GM06990 (cell line): ENCODE measurements around the gene ABHD12B.

Experiments
- DNase-seq: peaks from one replicate; pipeline ENCODE4 v3.0.0-alpha.2; 2011; ENCODE audit not compliant: insufficient read length; ENCODE audit errors: extremely low read depth
- H3K27me3 ChIP-seq: replicated peaks from 2 replicates; pipeline ENCODE4 v1.6.0; 2011; ENCODE audit warnings: low read length; ENCODE audit not compliant: control insufficient read depth, insufficient read depth
- H3K36me3 ChIP-seq: 2 replicates; pipeline ENCODE4 v1.5.1; 2011; ENCODE audit warnings: low read length; ENCODE audit not compliant: control insufficient read depth, insufficient read depth
- H3K4me3 ChIP-seq: replicated peaks from 2 replicates; pipeline ENCODE4 v1.5.1; 2011; ENCODE audit warnings: low read depth, mild to moderate bottlenecking, control low read depth, low read length
- TF ChIP-seq, protein P1 (sequence below): IDR thresholded peaks from 2 replicates; pipeline ENCODE4 v1.5.1; 2011; ENCODE audit warnings: low read length, control low read depth, mild to moderate bottlenecking, inconsistent platforms; ENCODE audit not compliant: insufficient read depth, poor library complexity, severe bottlenecking

Gene ABHD12B

DNA sequence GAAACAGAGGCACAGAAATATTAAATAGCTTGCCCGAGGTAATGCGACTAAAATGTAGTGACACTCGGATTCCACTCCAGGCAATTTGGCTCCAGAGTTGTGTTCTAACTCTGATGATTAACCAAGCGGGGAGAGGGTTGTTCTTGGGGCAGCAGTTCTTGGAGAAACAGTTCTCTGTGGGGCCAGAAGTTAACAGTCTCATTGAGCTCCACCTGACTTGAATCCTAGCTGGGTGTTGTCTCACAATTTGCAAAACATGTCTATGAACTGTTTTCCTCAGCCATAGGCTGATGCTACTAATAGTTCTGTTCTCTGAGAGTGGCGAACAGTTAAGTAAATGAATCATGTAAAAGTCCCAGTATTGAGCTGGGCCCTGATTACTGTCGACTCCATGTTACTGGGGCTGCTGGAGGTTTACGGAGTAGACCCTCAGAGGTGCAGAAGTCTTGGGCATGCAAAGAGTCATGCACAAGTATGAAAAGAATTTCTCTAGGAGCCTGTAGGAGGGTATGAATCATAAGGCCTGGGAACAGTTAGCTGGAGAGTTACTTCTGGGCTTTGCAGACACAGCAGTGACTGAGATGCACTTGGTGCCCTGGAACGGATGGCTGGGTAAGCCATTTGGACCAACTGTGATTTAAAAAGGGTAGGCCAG is 25.5 kb upstream of the ABHD12B start:
- H3K27me3 ChIP-seq, result no peaks in the 10 kb centered on the region
- no peak for DNase-seq
- TF ChIP-seq, protein P1, sequence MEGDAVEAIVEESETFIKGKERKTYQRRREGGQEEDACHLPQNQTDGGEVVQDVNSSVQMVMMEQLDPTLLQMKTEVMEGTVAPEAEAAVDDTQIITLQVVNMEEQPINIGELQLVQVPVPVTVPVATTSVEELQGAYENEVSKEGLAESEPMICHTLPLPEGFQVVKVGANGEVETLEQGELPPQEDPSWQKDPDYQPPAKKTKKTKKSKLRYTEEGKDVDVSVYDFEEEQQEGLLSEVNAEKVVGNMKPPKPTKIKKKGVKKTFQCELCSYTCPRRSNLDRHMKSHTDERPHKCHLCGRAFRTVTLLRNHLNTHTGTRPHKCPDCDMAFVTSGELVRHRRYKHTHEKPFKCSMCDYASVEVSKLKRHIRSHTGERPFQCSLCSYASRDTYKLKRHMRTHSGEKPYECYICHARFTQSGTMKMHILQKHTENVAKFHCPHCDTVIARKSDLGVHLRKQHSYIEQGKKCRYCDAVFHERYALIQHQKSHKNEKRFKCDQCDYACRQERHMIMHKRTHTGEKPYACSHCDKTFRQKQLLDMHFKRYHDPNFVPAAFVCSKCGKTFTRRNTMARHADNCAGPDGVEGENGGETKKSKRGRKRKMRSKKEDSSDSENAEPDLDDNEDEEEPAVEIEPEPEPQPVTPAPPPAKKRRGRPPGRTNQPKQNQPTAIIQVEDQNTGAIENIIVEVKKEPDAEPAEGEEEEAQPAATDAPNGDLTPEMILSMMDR, result no peak
- no peak overlapping the region for H3K4me3 ChIP-seq
- no peaks in the 10 kb centered on the region for H3K36me3 ChIP-seq

DNA sequence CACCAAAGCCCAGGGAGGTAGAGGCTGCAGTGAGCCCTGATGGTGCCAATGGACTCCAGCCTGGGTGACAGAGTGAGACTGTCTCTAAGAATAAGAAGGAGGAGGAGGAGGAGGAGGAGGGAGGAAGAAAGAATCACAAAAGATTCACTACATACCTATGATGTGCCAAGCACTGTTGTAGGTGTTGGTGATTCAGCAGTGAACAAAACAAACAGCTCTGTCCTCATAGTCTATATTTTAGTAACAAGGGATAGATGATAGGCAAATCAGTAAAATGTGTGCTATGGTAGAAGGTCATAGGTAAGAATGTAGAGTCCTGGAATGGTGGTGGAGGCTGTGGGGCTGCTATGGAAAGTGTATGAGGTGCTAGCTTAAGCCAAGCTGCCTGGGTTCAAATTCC is 18.0 kb upstream of the ABHD12B start:
- H3K27me3 ChIP-seq, result no peaks in the 10 kb centered on the region
- no peak for DNase-seq

DNA sequence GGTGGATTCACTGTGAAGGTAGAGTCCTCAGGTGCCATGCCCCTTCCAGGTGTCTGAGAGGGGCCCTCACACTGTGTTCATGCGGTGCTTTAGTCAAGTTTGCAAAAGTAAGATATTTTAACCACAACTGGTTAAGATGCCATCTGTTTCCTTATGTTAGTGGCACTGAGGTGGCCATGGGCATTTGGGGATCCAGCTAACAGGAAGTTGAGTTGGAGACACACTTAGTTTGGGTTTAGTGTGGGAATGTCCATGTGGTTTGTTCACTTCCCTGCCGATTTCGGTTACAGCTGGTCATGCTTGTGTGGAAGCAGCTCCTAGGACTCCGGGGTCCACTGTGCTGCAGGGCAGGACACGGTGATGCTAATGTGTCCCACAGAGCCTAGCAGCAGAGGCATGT is 17.3 kb upstream of the ABHD12B start:
- DNase-seq, result no peak
- H3K4me3 ChIP-seq, result no peak overlapping the region
- TF ChIP-seq, protein P1, result no peak

More for the DNA sequence above, 18.0 kb upstream of the ABHD12B start:
- H3K36me3 ChIP-seq, result no peaks in the 10 kb centered on the region
- no peak overlapping the region for H3K4me3 ChIP-seq
- TF ChIP-seq, protein P1, result no peak

DNA sequence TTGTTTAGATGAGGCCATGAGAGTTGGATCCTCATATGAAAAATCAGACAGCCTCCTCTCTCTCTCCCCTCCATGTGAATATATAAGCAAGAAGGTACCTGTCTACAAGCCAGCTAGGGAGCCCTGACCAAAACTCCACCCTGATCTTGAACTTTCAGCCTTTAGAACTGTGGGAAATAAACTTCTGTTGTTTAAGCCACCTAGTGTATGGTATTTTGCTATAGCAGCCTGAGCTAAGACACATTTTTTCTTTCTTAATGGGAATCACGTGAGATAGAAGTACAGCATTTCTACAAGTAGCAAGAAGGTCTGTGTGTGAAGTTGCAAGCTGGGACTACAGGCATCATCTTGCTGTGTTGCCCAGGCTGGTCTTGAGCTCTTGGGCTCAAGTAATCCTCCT is 16.3 kb upstream of the ABHD12B start:
- H3K27me3 ChIP-seq, result no peaks in the 10 kb centered on the region
- TF ChIP-seq, protein P1, result no peak
- DNase-seq, result no peak
- no peaks in the 10 kb centered on the region for H3K36me3 ChIP-seq
- no peak overlapping the region for H3K4me3 ChIP-seq

More for the DNA sequence above, 17.3 kb upstream of the ABHD12B start:
- Histone ChIP-seq H3K27me3 (no peaks in the 10 kb centered on the region), H3K36me3 (no peaks in the 10 kb centered on the region)

DNA sequence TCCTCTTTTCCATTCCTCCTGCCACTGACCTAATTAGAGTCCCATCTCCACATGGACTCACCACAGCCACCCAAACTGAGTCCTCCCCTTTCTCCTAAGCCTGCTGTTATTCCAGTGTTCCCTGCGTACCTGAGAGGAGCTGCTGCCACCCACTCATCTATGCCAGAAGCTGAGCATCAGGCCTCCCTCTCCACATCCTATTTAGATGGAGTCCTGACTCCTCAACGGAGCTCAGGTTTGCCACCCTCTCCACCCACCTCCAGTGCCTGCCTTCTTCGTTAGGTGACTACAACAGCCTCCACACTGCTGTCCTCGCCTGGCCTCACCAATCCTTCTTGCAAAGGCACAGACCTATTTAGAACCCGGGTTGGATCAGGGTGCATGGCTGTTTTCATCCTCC is 15.2 kb upstream of the ABHD12B start:
- H3K27me3 ChIP-seq, result no peaks in the 10 kb centered on the region
- TF ChIP-seq, protein P1, result no peak
- DNase-seq, result no peak
- H3K36me3 ChIP-seq, result no peaks in the 10 kb centered on the region
- no peak overlapping the region for H3K4me3 ChIP-seq

DNA sequence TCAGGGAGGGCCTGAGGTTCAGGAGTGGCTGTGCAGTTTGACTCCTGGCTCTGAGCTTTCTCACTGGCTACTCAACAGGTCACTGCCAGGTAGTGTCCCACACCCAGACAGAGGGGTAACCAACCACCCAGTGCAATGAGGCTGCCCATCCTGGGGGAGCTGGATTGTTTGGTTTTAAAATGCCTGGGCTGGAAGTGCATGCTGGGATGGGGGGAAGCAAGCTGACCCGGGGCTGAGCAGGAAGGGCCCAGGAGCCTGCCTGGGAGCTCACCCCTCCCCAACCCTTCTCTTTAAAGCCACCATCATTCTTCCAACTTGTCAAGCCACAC is 12.6 kb upstream of the ABHD12B start:
- DNase-seq, result no peak
- Histone ChIP-seq H3K36me3 (no peaks in the 10 kb centered on the region), H3K27me3 (no peaks in the 10 kb centered on the region), H3K4me3 (peak overlapping the region; percentile 64; the same call in 1 of the 2 replicates)
- TF ChIP-seq, protein P1, result no peak
